Neural cell (in vitro differentiated cells): Measurements from ENCODE around the gene CFAP43.

Source experiments
- CTCF ChIP-seq: fragments of 450-650 bp; IDR thresholded peaks from 2 replicates; pipeline ENCODE4 v1.5.1; 2014; ENCODE audit warnings: antibody characterized with exemption, mild to moderate bottlenecking, moderate library complexity; ENCODE audit not compliant: poor library complexity, severe bottlenecking
- EP300 ChIP-seq: fragments of 450-650 bp; conservative IDR thresholded peaks from 2 replicates; pipeline ENCODE4 v1.6.1; 2014; ENCODE audit warnings: antibody characterized with exemption, mild to moderate bottlenecking, moderate library complexity; ENCODE audit not compliant: poor library complexity, severe bottlenecking
- EZH2 ChIP-seq: fragments of 200-600, 300-800 bp; shearing (Covaris generic), sonication (generic); IDR thresholded peaks from 2 replicates; pipeline ENCODE4 v1.6.1; 2014; ENCODE audit warnings: antibody characterized with exemption, low read length, borderline replicate concordance, mild to moderate bottlenecking; ENCODE audit not compliant: insufficient read depth, poor library complexity, severe bottlenecking
- MXI1 ChIP-seq: fragments of 450-650 bp; conservative IDR thresholded peaks from 2 replicates; pipeline ENCODE4 v1.6.1; 2014; ENCODE audit warnings: antibody characterized with exemption, mild to moderate bottlenecking; ENCODE audit not compliant: poor library complexity, severe bottlenecking
- POLR2AphosphoS5 ChIP-seq: IDR thresholded peaks from 2 replicates; pipeline ENCODE4 v1.6.1; 2012
- RAD21 ChIP-seq: fragments of 450-650 bp; conservative IDR thresholded peaks from 2 replicates; pipeline ENCODE4 v1.6.1; 2014; ENCODE audit warnings: antibody characterized with exemption, mild to moderate bottlenecking, moderate library complexity
- REST ChIP-seq: IDR thresholded peaks from 2 replicates; pipeline ENCODE4 v1.6.1; 2012; ENCODE audit warnings: borderline replicate concordance
- SMC3 ChIP-seq: fragments of 450-650 bp; conservative IDR thresholded peaks from 2 replicates; pipeline ENCODE4 v1.6.1; 2014; ENCODE audit warnings: antibody characterized with exemption, mild to moderate bottlenecking, moderate library complexity; ENCODE audit not compliant: poor library complexity
- TAF1 ChIP-seq: IDR thresholded peaks from 2 replicates; pipeline ENCODE4 v1.6.1; 2012; ENCODE audit warnings: low read depth

- TF ChIP-seq CTCF (no peak), REST (no peak), EZH2 (no peak), POLR2AphosphoS5 (no peak), RAD21 (no peak), TAF1 (no peak), SMC3 (no peak), EP300 (no peak), MXI1 (no peak)
Observed at GRCh38 chr10:104240078-104240477, 7.9 kb upstream of the CFAP43 start.
